DND-41 (cell line): Measurements from ENCODE around the gene LRRC51.

Source experiments
- ATAC-seq: fragments of 200-7000 bp; cut with Tn5 transposase; 3 replicates; pipeline ENCODE4 v1.9.1; 2021; ENCODE audit warnings: low read depth; ENCODE audit not compliant: insufficient read depth
- DNase-seq: peaks from one replicate; pipeline ENCODE4 v3.0.0-alpha.2; 2020
- H2AFZ ChIP-seq: 2 replicates; pipeline ENCODE4 v1.6.0; 2012; ENCODE audit warnings: low read depth, low read length
- H3K27ac ChIP-seq: 2 replicates; pipeline ENCODE4 v1.5.1; 2012; ENCODE audit warnings: low read length, inconsistent platforms
- H3K27me3 ChIP-seq: fragments of 200-600 bp; sonication (generic); 2 replicates; pipeline ENCODE4 v1.6.0; 2012; ENCODE audit warnings: low read length, mild to moderate bottlenecking, inconsistent platforms; ENCODE audit not compliant: insufficient read depth, poor library complexity
- H3K36me3 ChIP-seq: 2 replicates; pipeline ENCODE4 v1.5.1; 2012; ENCODE audit warnings: low read length, inconsistent platforms; ENCODE audit not compliant: insufficient read depth
- H3K4me1 ChIP-seq: 2 replicates; pipeline ENCODE4 v1.5.1; 2012; ENCODE audit warnings: mild to moderate bottlenecking, low read length; ENCODE audit not compliant: insufficient read depth
- H3K4me2 ChIP-seq: 2 replicates; pipeline ENCODE4 v1.6.0; 2012; ENCODE audit warnings: mild to moderate bottlenecking, moderate library complexity, low read length, inconsistent platforms; ENCODE audit not compliant: insufficient read depth
- H3K4me3 ChIP-seq, 2 experiments: fragments of 200-600 bp in 1 of 2; shearing (Covaris generic) in 1 of 2; 2 replicates each; pipeline ENCODE4 v1.5.1; 2012 to 2016; ENCODE audit warnings: inconsistent platforms in 2 of 2, low read length in 2 of 2, mild to moderate bottlenecking in 2 of 2, low read depth in 1 of 2, moderate library complexity in 1 of 2
- H3K79me2 ChIP-seq: 2 replicates; pipeline ENCODE4 v1.6.0; 2012; ENCODE audit warnings: low read length, inconsistent platforms; ENCODE audit not compliant: insufficient read depth
- H3K9ac ChIP-seq: 2 replicates; pipeline ENCODE4 v1.6.0; 2012; ENCODE audit warnings: low read depth, mild to moderate bottlenecking, inconsistent platforms, low read length, moderate library complexity
- H3K9me3 ChIP-seq: 2 replicates; pipeline ENCODE4 v1.5.1; 2012; ENCODE audit warnings: low read length, moderate library complexity, mild to moderate bottlenecking, inconsistent platforms; ENCODE audit not compliant: insufficient read depth, severe bottlenecking
- H4K20me1 ChIP-seq: 2 replicates; pipeline ENCODE4 v1.6.0; 2012; ENCODE audit warnings: low read length; ENCODE audit not compliant: insufficient read depth
- EZH2 ChIP-seq: IDR thresholded peaks from 3 replicates; pipeline ENCODE4 v1.6.1; 2012; ENCODE audit warnings: borderline replicate concordance, low read depth, mild to moderate bottlenecking, moderate library complexity, low read length, inconsistent platforms; ENCODE audit not compliant: severe bottlenecking
- TF ChIP-seq, protein P1 (sequence below): IDR thresholded peaks from 2 replicates; pipeline ENCODE4 v1.5.1; 2012; ENCODE audit warnings: borderline replicate concordance, low read length, moderate library complexity, mild to moderate bottlenecking; ENCODE audit not compliant: poor library complexity, severe bottlenecking; ENCODE audit errors: extremely low read depth

Gene LRRC51

DNA sequence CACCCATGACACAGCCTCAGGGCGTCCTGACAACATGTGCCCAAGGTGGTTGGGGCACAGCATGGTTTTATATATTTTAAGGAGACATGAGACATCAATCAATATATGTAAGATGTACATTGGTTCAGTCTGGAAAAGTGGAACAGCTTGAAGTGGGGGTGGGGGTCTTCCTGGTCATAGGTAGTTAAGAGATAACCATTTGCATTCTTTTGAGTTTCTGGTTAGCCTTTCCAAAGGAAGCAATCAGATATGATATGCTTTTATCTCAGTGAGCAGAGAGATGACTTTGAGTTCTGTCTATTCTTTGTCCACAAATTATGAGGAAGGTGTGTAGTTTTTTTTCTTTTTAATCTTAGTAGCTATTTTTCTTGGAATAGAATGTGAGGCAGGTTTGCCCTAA lies 42.0 kb downstream of the LRRC51 start:
- H3K9ac ChIP-seq: no peak overlapping the region
- TF ChIP-seq, protein P1, sequence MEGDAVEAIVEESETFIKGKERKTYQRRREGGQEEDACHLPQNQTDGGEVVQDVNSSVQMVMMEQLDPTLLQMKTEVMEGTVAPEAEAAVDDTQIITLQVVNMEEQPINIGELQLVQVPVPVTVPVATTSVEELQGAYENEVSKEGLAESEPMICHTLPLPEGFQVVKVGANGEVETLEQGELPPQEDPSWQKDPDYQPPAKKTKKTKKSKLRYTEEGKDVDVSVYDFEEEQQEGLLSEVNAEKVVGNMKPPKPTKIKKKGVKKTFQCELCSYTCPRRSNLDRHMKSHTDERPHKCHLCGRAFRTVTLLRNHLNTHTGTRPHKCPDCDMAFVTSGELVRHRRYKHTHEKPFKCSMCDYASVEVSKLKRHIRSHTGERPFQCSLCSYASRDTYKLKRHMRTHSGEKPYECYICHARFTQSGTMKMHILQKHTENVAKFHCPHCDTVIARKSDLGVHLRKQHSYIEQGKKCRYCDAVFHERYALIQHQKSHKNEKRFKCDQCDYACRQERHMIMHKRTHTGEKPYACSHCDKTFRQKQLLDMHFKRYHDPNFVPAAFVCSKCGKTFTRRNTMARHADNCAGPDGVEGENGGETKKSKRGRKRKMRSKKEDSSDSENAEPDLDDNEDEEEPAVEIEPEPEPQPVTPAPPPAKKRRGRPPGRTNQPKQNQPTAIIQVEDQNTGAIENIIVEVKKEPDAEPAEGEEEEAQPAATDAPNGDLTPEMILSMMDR: no peak
- no peak for TF ChIP-seq EZH2
- H3K79me2 ChIP-seq: no peaks in the 10 kb centered on the region
- no peaks in the 10 kb centered on the region for H4K20me1 ChIP-seq
- H3K27me3 ChIP-seq: no peaks in the 10 kb centered on the region
- H3K4me3 ChIP-seq: no peak overlapping the region
- no peaks in the 10 kb centered on the region for H3K36me3 ChIP-seq
- H3K4me2 ChIP-seq: no peak overlapping the region
- no peak overlapping the region for H3K27ac ChIP-seq
- H3K9me3 ChIP-seq: peaks cover 18% of the 10 kb centered on the region
- no peak for DNase-seq
- ATAC-seq: no peak
- no peaks in the 10 kb centered on the region for H3K4me1 ChIP-seq
- H2AFZ ChIP-seq: no peak overlapping the region

DNA sequence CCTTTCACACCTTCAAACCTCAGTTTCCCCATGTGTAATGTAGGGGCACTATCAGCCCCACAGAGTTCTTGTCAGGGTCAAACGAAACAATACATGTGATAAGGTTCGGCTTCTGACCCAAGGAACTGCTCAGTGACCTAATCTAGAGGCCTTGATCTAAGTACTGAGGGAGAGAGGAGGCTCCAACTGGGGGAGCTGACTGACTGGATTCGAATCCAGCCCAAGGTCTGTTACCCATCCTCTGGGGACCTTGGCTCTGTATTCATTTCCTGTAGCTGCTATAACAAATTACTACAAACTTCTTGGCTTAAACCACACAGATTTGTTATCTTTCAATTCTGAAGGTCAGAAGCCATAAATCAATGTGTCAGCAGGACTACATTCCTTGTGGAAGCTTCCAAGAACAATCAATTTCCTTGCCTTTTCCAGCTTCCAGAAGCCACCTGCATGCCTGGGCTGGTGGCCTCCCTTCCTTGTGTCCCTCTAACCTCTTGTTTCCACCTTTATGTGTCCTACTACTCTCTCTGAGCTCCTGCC lies 42.5 kb downstream of the LRRC51 start:
- Histone ChIP-seq H3K4me1 (no peaks in the 10 kb centered on the region), H3K36me3 (no peaks in the 10 kb centered on the region), H2AFZ (no peak overlapping the region), H3K4me3 (no peak overlapping the region), H3K79me2 (no peaks in the 10 kb centered on the region), H3K27ac (no peak overlapping the region), H4K20me1 (no peaks in the 10 kb centered on the region), H3K9me3 (peaks cover 21% of the 10 kb centered on the region), H3K9ac (no peak overlapping the region), H3K27me3 (no peaks in the 10 kb centered on the region), H3K4me2 (no peak overlapping the region)
- TF ChIP-seq EZH2: no peak
- TF ChIP-seq, protein P1: no peak
- no peak for ATAC-seq
- no peak for DNase-seq

DNA sequence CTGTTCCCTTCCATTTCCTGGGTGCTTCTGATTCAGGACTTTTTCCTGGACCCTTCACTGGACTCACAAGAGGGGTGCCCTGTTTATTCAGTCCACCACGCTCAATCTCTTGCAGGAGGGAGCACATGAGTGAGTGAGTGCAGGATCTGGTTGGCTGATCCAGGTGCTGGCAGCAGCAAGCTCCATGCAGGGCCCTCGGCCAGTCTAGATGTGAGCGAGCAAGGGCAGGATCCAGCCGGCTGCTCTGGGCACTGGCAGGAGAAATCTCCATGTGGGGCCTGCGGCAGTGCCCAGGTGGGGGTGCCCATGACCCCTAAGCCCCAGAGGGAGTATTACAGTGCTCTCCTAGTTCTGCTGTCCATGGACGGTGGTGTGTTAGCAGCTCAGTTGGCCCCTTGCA lies 43.4 kb downstream of the LRRC51 start:
- no peak overlapping the region for H3K9ac ChIP-seq
- H3K4me3 ChIP-seq: no peak overlapping the region
- peaks cover 26% of the 10 kb centered on the region for H3K9me3 ChIP-seq
- no peaks in the 10 kb centered on the region for H3K79me2 ChIP-seq
- DNase-seq (no peak), ATAC-seq (no peak)
- H4K20me1 ChIP-seq: no peaks in the 10 kb centered on the region
- H3K4me1 ChIP-seq: no peaks in the 10 kb centered on the region
- H3K4me2 ChIP-seq: no peak overlapping the region
- no peak overlapping the region for H3K27ac ChIP-seq
- no peak overlapping the region for H2AFZ ChIP-seq
- no peak for TF ChIP-seq EZH2
- TF ChIP-seq, protein P1: no peak
- H3K36me3 ChIP-seq: no peaks in the 10 kb centered on the region
- H3K27me3 ChIP-seq: no peaks in the 10 kb centered on the region

DNA sequence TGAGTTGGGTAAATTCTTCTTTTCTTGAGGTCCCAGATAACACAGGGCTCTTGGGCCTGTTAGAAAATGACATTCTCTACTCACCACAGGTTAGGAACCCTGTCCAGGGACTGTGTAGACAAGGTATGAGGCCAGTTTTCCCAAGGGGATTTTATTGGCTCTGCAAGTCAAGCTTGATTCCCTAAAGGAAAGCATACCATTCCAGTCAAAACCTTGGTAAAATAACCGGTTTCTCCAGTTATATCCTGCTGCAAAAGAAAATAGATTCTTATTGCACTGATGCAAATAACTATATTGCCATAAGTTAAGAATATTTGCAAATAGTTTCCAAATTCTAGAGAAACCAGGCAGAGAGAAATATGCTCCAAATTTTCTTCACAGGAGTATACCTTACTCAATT lies 45.3 kb downstream of the LRRC51 start:
- TF ChIP-seq, protein P1: no peak
- TF ChIP-seq EZH2: no peak
- no peaks in the 10 kb centered on the region for H4K20me1 ChIP-seq
- no peak for DNase-seq
- no peak for ATAC-seq
- H3K9ac ChIP-seq: no peak overlapping the region
- no peak overlapping the region for H3K4me3 ChIP-seq
- no peak overlapping the region for H2AFZ ChIP-seq
- H3K27ac ChIP-seq: no peak overlapping the region
- no peaks in the 10 kb centered on the region for H3K79me2 ChIP-seq
- H3K4me1 ChIP-seq: no peaks in the 10 kb centered on the region
- H3K9me3 ChIP-seq: peaks cover 26% of the 10 kb centered on the region
- no peak overlapping the region for H3K4me2 ChIP-seq
- H3K27me3 ChIP-seq: no peaks in the 10 kb centered on the region
- H3K36me3 ChIP-seq: no peaks in the 10 kb centered on the region
